ENCODE results near the gene COL24A1. TPM values are rescaled to one million over a fixed set of nuclear protein-coding genes. Genes with fewer than 3 reads are reported as not detected.

Gene COL24A1
- total and polyA plus RNA-seq, 10 donors: 0.06 to 1.1 (median 0.55) TPM

- TF ChIP-seq POLR2A (IDR thresholded peaks at IDR 0.05) (no peak), POLR2AphosphoS5 (IDR thresholded peaks at IDR 0.05) (no peak)
- TF ChIP-seq, protein P1, sequence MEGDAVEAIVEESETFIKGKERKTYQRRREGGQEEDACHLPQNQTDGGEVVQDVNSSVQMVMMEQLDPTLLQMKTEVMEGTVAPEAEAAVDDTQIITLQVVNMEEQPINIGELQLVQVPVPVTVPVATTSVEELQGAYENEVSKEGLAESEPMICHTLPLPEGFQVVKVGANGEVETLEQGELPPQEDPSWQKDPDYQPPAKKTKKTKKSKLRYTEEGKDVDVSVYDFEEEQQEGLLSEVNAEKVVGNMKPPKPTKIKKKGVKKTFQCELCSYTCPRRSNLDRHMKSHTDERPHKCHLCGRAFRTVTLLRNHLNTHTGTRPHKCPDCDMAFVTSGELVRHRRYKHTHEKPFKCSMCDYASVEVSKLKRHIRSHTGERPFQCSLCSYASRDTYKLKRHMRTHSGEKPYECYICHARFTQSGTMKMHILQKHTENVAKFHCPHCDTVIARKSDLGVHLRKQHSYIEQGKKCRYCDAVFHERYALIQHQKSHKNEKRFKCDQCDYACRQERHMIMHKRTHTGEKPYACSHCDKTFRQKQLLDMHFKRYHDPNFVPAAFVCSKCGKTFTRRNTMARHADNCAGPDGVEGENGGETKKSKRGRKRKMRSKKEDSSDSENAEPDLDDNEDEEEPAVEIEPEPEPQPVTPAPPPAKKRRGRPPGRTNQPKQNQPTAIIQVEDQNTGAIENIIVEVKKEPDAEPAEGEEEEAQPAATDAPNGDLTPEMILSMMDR (IDR thresholded peaks at IDR 0.05 in 8 of 11, conservative IDR thresholded peaks at IDR 0.05 in 3 of 11): no peak
- no peak for DNase-seq
- Histone ChIP-seq H3K27me3 (replicated peaks in 1 of 7) (no peaks in the 10 kb centered on the region), H3K4me1 (no peaks in the 10 kb centered on the region), H3K9me3 (no peaks in the 10 kb centered on the region), H3K27ac (no peak overlapping the region), H3K36me3 (no peaks in the 10 kb centered on the region), H3K4me3 (no peak overlapping the region)
- 81 to 94% (median 94%) methylated on average over 4 of the region's 4 CpGs for WGBS, 5 donors
- intact Hi-C loops (cut with DNase I; ENCODE audit: low total_unique reads): no loop called here
Observed at GRCh38 chr1:86194491-86195034, 38.0 kb upstream of the COL24A1 start.

DNA sequence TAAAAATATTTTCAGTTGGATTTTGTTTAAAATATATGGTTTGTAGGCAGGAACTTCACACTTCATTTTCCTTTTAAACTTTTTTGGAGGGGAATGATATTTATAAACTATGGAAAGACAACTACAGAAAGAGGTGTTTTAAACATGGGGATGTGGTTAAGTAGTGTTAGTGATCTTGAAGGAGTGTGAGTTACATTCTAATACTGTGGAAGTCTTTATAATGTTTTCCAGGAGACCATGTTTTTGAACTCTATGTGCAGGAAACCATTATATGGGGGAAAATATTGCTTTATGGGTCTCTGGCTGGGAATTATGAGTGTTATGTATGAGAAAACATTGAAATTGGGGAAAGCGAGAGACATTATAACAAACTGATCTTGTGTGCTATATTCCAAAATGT lies 35.8 kb upstream of the COL24A1 start:
- intact Hi-C loops (cut with DNase I; ENCODE audit: low total_unique reads): no loop called here
- H3K36me3 ChIP-seq: no peaks in the 10 kb centered on the region
- WGBS, 5 donors: 90 to 97% (median 93%) methylated on average over 1 of the region's 1 CpG
- no peak overlapping the region for H3K4me3 ChIP-seq
- H3K4me1 ChIP-seq: no peaks in the 10 kb centered on the region
- H3K27ac ChIP-seq: no peak overlapping the region
- TF ChIP-seq, protein P1 (IDR thresholded peaks at IDR 0.05 in 8 of 11, conservative IDR thresholded peaks at IDR 0.05 in 3 of 11): no peak
- no peak for TF ChIP-seq POLR2A (IDR thresholded peaks at IDR 0.05)
- no peak for TF ChIP-seq POLR2AphosphoS5 (IDR thresholded peaks at IDR 0.05)
- no peak for DNase-seq
- no peaks in the 10 kb centered on the region for H3K27me3 ChIP-seq (replicated peaks in 1 of 7)
- no peaks in the 10 kb centered on the region for H3K9me3 ChIP-seq

DNA sequence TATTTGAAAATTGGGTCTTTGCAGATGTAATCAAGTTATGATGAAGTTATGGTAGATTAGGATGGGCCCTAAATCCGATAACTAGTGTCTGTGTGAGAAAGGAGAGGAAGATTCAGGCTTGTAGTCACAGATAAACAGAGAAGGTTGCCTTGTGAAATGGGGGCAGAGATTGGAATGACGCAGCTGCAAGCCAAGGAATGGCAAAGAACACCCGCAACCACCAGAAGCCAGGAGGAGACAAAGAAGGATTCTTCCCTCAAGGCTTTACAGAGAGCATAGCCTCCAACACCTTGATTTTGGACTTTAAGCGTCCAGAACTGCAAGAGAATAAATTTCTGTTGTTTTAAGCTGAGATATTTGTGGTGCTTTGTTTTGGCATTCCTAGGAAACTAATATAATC lies 35.4 kb upstream of the COL24A1 start:
- Histone ChIP-seq H3K27me3 (replicated peaks in 1 of 7) (no peaks in the 10 kb centered on the region), H3K27ac (no peak overlapping the region), H3K4me3 (no peak overlapping the region), H3K9me3 (no peaks in the 10 kb centered on the region), H3K36me3 (no peaks in the 10 kb centered on the region), H3K4me1 (no peaks in the 10 kb centered on the region)
- intact Hi-C loops (cut with DNase I; ENCODE audit: low total_unique reads): no loop called here
- no peak for DNase-seq
- 71 to 84% (median 79%) methylated on average over 4 of the region's 4 CpGs for WGBS, 5 donors
- TF ChIP-seq POLR2A (IDR thresholded peaks at IDR 0.05) (no peak), POLR2AphosphoS5 (IDR thresholded peaks at IDR 0.05) (no peak)
- TF ChIP-seq, protein P1 (IDR thresholded peaks at IDR 0.05 in 8 of 11, conservative IDR thresholded peaks at IDR 0.05 in 3 of 11): no peak

GRCh38 chr1:86190873-86191272 lies 34.3 kb upstream of the COL24A1 start:
- TF ChIP-seq POLR2AphosphoS5 (IDR thresholded peaks at IDR 0.05) (no peak), POLR2A (IDR thresholded peaks at IDR 0.05) (no peak)
- TF ChIP-seq, protein P1 (IDR thresholded peaks at IDR 0.05 in 8 of 11, conservative IDR thresholded peaks at IDR 0.05 in 3 of 11): no peak
- intact Hi-C loops (cut with DNase I; ENCODE audit: low total_unique reads): no loop called here
- H3K4me3 ChIP-seq: no peak overlapping the region
- WGBS, 5 donors: 88 to 98% (median 89%) methylated on average over 1 of the region's 1 CpG
- DNase-seq: no peak
- H3K4me1 ChIP-seq: no peaks in the 10 kb centered on the region
- H3K27me3 ChIP-seq (replicated peaks in 1 of 7): no peaks in the 10 kb centered on the region
- no peak overlapping the region for H3K27ac ChIP-seq
- H3K9me3 ChIP-seq: no peaks in the 10 kb centered on the region
- no peaks in the 10 kb centered on the region for H3K36me3 ChIP-seq
